NCI-H187 treated with DMSO at 0.1 percent for 48 hours (cell line): ENCODE measurements around the gene WSB2.

ENCODE experiments used
- DNase-seq: peaks from one replicate; lab custom pipeline; 2025; lab: John Stamatoyannopoulos, UW

WSB2 gene

GRCh38 chr12:117986705-117987469, 74.1 kb downstream of the WSB2 start:
- no peak for DNase-seq

GRCh38 chr12:117985182-117985581, 75.8 kb downstream of the WSB2 start:
- no peak for DNase-seq
